ENCODE results near the gene SIRT7. TPM values are rescaled to one million over a fixed set of nuclear protein-coding genes. Genes with fewer than 3 reads are reported as not detected.

SIRT7 gene
- total and polyA plus RNA-seq, 2 donors (not counting 3 experiments of a cell fraction or from before 2014, with no cell fraction given) = 11.6 to 28.8 TPM

GRCh38 chr17:81961087-81961511 lies 43.1 kb upstream of the SIRT7 start, which contains the start of gene NOTUM:
TSS of gene NOTUM (minus strand) at chr17:81961187. CDS start at chr17:81960909, 278 bp downstream.
- Histone ChIP-seq H3K36me3 (ENCODE audit: control insufficient read depth in 2 of 2, extremely low read depth in 1 of 2, insufficient read depth in 2 of 2, low read length in 2 of 2) (no peaks in the 10 kb centered on the region), H3K4me1 (ENCODE audit: control insufficient read depth, extremely low read depth, insufficient read depth, low read length) (no peaks in the 10 kb centered on the region), H3K9ac (replicated peaks; ENCODE audit: extremely low read depth, insufficient read depth, low read length) (no peak within 1 kb of the TSS), H2AFZ (ENCODE audit: low read depth, low read length) (no peak within 1 kb of the TSS), H3K9me3 (replicated peaks; ENCODE audit: control insufficient read depth, insufficient read depth, low read length) (no peaks in the 10 kb centered on the region), H3K27me3 (ENCODE audit: control insufficient read depth in 2 of 2, insufficient read depth in 2 of 2, low read length in 2 of 2) (peaks cover 36 to 50% of the 10 kb centered on the region in 2 experiments), H3K79me2 (ENCODE audit: control insufficient read depth, insufficient read depth, low read length) (no peaks in the 10 kb centered on the region), H3K9me1 (replicated peaks; ENCODE audit: control insufficient read depth, extremely low read depth, insufficient read depth, low read length) (no peaks in the 10 kb centered on the region), H4K20me1 (replicated peaks; ENCODE audit: control insufficient read depth, extremely low read depth, insufficient read depth, low read length) (no peaks in the 10 kb centered on the region), H3K4me2 (ENCODE audit: insufficient read depth, low read length) (no peak within 1 kb of the TSS), H3K27ac (ENCODE audit: insufficient read depth, low read depth, low read length) (no peak within 1 kb of the TSS), H3K4me3 (replicated peaks in 1 of 3; ENCODE audit: insufficient read depth in 1 of 3, low read depth in 1 of 3, low read length in 3 of 3) (no peak within 1 kb of the TSS)
- no peak for DNase-seq (ENCODE audit: low read depth, low spot score)
- intact Hi-C loops (cut with micrococcal nuclease) (no loop called here), dilution Hi-C loops (cut with MboI; ENCODE audit: extremely low pct_ligation_motif_present, low sequenced_read_pairs) (no loop called here)
- ChIA-PET CTCF (interaction anchor here (2.1 to 2.6 kb wide), 4 partner anchors 15 to 69 kb away, joined by 18 to 345 read pairs (median 28); partner anchors contain the start of genes ASPSCR1, CENPX, LRRC45 and MAFG), POLR2A (no interaction called here)
- BruUV-seq (replicated peaks) = no TSS peak
- no peak for FAIRE-seq
- TF ChIP-seq, protein P1, sequence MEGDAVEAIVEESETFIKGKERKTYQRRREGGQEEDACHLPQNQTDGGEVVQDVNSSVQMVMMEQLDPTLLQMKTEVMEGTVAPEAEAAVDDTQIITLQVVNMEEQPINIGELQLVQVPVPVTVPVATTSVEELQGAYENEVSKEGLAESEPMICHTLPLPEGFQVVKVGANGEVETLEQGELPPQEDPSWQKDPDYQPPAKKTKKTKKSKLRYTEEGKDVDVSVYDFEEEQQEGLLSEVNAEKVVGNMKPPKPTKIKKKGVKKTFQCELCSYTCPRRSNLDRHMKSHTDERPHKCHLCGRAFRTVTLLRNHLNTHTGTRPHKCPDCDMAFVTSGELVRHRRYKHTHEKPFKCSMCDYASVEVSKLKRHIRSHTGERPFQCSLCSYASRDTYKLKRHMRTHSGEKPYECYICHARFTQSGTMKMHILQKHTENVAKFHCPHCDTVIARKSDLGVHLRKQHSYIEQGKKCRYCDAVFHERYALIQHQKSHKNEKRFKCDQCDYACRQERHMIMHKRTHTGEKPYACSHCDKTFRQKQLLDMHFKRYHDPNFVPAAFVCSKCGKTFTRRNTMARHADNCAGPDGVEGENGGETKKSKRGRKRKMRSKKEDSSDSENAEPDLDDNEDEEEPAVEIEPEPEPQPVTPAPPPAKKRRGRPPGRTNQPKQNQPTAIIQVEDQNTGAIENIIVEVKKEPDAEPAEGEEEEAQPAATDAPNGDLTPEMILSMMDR (IDR thresholded peaks at IDR 0.05; ENCODE audit: extremely low read depth in 1 of 2, insufficient read depth in 1 of 2, low read depth in 1 of 2, low read length in 2 of 2) = peak; percentile 10 to 28
- TF ChIP-seq POLR2AphosphoS5 (IDR thresholded peaks at IDR 0.05; ENCODE audit: insufficient read depth, low read depth, low read length) (no peak), EZH2 (IDR thresholded peaks at IDR 0.05; ENCODE audit: borderline replicate concordance, low read depth, low read length, severe bottlenecking) (peak; percentile 19), JUN (IDR thresholded peaks at IDR 0.05; ENCODE audit: borderline replicate concordance, insufficient read depth, insufficient read length, low read depth) (no peak), POLR2A (IDR thresholded peaks at IDR 0.05; ENCODE audit: low read depth, low read length) (no peak), GATA2 (IDR thresholded peaks at IDR 0.05; ENCODE audit: insufficient read depth, insufficient read length, low read depth, low read length) (no peak), MAX (IDR thresholded peaks at IDR 0.05; ENCODE audit: insufficient read depth, insufficient read length) (no peak), MYC (IDR thresholded peaks at IDR 0.05; ENCODE audit: low read depth, low read length) (no peak), FOS (IDR thresholded peaks at IDR 0.05; ENCODE audit: borderline replicate concordance, insufficient read depth, low read length) (no peak)
